IPS-20b (cell line): ENCODE results near the gene ZNF688.
A peak's percentile ranks its signal among the peaks of the same experiment; 100 is the strongest.
"Not testable (repeated sequence)": the region's sequence is repeated elsewhere in the genome, so short reads cannot be mapped to it uniquely, and the experiment has no call there.

Experiments used
- H3K27ac ChIP-seq: one replicate; pipeline ENCODE4 v1.5.1; 2013; ENCODE audit warnings: low read length
- H3K27me3 ChIP-seq: 2 replicates; pipeline ENCODE4 v1.6.1; 2013; ENCODE audit warnings: mild to moderate bottlenecking, low read length, inconsistent platforms; ENCODE audit not compliant: insufficient read depth
- H3K36me3 ChIP-seq: 2 replicates; pipeline ENCODE4 v1.6.1; 2013; ENCODE audit warnings: low read depth, mild to moderate bottlenecking, inconsistent platforms, low read length, moderate library complexity; ENCODE audit not compliant: insufficient read depth
- H3K4me1 ChIP-seq: 2 replicates; pipeline ENCODE4 v1.6.1; 2013; ENCODE audit warnings: mild to moderate bottlenecking, control low read depth, inconsistent platforms, low read length, moderate library complexity; ENCODE audit not compliant: insufficient read depth
- H3K4me3 ChIP-seq: 2 replicates; pipeline ENCODE4 v1.5.1; 2013; ENCODE audit warnings: mild to moderate bottlenecking, low read length, inconsistent platforms
- H3K9ac ChIP-seq: 2 replicates; pipeline ENCODE4 v1.6.1; 2013; ENCODE audit warnings: low read depth, mild to moderate bottlenecking, inconsistent platforms, low read length, moderate library complexity
- H3K9me3 ChIP-seq: 2 replicates; pipeline ENCODE4 v1.6.1; 2013; ENCODE audit warnings: mild to moderate bottlenecking, low read depth, low read length, inconsistent platforms; ENCODE audit not compliant: insufficient read depth

The ZNF688 gene

DNA sequence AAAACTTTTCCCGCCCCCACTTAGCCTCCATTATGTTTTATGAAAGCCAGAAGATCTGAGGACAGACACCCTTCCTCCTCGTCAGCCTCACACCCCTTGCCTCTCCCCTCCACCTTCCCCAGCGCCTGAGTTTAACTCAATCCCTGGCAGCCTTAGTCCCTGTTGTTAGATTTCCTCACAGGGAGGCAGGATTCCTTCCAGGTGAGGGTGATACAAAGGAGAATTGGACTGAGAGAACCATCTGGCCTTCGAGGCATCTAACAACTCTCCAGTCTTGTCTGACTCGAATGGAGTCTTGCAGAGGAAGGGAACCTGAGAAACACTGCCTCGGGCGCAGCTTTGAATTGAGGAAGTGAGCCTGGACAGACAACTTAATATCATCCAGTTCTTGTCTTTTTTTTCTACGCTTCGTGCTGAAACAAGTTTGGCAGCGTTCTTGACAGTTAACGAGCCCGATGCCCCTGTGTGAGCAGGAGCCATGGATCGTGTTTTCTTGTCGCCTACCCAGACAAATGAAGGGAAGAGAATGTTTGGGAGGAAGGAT, 43.8 kb downstream of the ZNF688 start:
- H3K4me3 ChIP-seq: peak overlapping the region; percentile 89
- peaks cover 15% of the 10 kb centered on the region; the same call in 1 of the 2 replicates for H3K36me3 ChIP-seq
- H3K9me3 ChIP-seq: no peaks in the 10 kb centered on the region
- no peaks in the 10 kb centered on the region for H3K27me3 ChIP-seq
- H3K9ac ChIP-seq: peak overlapping the region; percentile 85
- H3K4me1 ChIP-seq: peaks cover 4% of the 10 kb centered on the region; the same call in 1 of the 2 replicates
- H3K27ac ChIP-seq: peak overlapping the region; percentile 86

GRCh38 chr16:30526823-30527634, 44.5 kb downstream of the ZNF688 start:
- H3K9me3 ChIP-seq: no peaks in the 10 kb centered on the region
- no peaks in the 10 kb centered on the region for H3K27me3 ChIP-seq
- H3K36me3 ChIP-seq: peaks cover 15% of the 10 kb centered on the region; the same call in 1 of the 2 replicates
- H3K4me3 ChIP-seq: peak overlapping the region; percentile 89
- H3K9ac ChIP-seq: peak overlapping the region; percentile 93
- H3K27ac ChIP-seq: peak overlapping the region; percentile 96
- H3K4me1 ChIP-seq: peaks cover 4% of the 10 kb centered on the region; the same call in 1 of the 2 replicates

DNA sequence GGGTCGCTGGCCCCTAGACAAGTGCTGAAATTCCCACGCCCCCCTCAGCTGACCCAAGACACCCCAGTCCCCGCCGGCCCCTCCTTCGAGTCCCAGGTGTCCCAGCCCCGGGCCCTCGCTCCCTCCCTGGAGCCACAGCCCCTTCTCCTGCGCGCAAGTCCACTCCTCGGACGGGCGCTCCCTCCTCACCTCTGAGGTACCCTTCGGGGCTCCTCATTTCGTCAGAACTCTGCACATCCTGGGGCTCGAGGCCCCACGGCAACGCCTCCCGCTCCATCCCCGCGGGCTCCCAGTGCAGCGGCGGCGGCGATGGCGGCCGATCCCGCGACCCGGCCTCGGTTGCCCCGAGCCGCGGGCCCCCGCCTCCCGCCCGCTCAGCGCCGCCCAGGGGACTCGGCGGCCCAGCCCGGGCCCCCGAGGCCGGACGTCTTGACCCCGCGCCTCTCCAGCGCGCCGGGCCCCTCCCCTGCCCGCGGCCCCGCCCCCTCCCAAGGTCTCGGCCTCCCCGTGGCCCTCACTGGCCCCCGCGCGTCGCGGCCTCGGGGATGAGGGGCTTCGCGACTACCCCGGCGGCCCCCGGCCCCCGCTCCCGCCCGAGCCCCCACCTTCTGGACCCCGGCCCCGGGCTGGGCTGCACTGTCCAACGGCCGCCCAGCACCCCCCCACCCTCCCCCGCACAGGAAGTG, 45.2 kb downstream of the ZNF688 start, which contains the start of gene ZNF768:
ZNF768 (minus strand) TSS at position 430 of the 686 bp plus-strand sequence; CDS start at position 277, 153 bp downstream.
- Histone ChIP-seq H3K4me3 (peak within 1 kb of the TSS; percentile 89), H3K9me3 (no peaks in the 10 kb centered on the region), H3K9ac (peak within 1 kb of the TSS; percentile 93), H3K27ac (peak within 1 kb of the TSS; percentile 96), H3K4me1 (peaks cover 4% of the 10 kb centered on the region; the same call in 1 of the 2 replicates), H3K36me3 (peaks cover 11% of the 10 kb centered on the region; the same call in 1 of the 2 replicates), H3K27me3 (no peaks in the 10 kb centered on the region)

GRCh38 chr16:30525844-30526136, 45.7 kb downstream of the ZNF688 start:
- peaks cover 4% of the 10 kb centered on the region; the same call in 1 of the 2 replicates for H3K4me1 ChIP-seq
- H3K36me3 ChIP-seq: peaks cover 7% of the 10 kb centered on the region; the same call in 1 of the 2 replicates
- peak overlapping the region; percentile 69; the same call in 1 of the 2 replicates for H3K9ac ChIP-seq
- H3K9me3 ChIP-seq: no peaks in the 10 kb centered on the region
- no peaks in the 10 kb centered on the region for H3K27me3 ChIP-seq
- H3K27ac ChIP-seq: no peak overlapping the region
- peak overlapping the region; percentile 89 for H3K4me3 ChIP-seq

- Histone ChIP-seq H3K4me3 (no peak overlapping the region), H3K9ac (no peak overlapping the region), H3K27me3 (no peaks in the 10 kb centered on the region), H3K4me1 (peaks cover 4% of the 10 kb centered on the region; the same call in 1 of the 2 replicates), H3K27ac (no peak overlapping the region), H3K36me3 (peaks cover 5% of the 10 kb centered on the region; the same call in 1 of the 2 replicates), H3K9me3 (no peaks in the 10 kb centered on the region)
These were observed 46.6 kb downstream of the ZNF688 start for GRCh38 chr16:30524575-30525568.

DNA sequence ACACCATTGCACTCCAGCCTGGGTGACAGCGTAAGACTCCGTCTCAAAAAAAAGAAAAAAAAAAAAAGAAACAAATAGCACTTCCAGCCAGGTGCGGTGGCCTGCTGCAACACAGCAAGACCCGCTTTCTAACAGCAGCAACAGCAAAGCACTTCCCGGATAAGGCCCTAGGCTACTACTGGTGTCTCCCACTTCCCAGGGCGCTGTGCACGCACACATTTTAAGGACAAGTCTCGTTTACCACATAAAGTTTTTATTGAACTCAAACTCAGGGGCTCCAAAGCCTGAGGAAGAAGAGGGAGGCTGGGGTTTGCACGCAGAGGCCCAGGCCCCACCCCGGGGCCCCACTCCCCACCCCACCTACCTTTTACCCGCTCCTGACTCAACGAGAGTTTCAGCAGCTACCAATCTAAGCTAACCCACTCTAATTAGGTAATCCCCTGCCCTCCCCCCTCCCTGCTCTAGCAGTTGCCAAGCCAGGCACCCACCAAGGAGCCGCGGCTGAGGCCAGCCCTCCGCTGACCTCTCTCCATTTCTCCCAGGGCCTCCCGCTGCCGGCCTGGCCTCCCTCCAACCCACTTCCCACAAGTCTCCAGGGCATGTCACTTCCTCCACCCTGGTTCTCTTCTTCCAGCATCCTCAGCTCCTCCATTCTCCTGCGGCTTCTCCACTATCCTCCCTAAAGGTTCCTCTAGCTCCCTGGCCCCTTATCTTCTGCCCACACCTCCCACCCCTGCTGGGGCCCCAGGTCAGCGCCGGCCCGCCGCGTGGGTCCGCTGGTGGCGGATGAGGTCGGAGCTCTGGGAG, 47.5 kb downstream of the ZNF688 start:
- Histone ChIP-seq H3K4me1 (peaks cover 4% of the 10 kb centered on the region; the same call in 1 of the 2 replicates), H3K4me3 (no peak overlapping the region), H3K9me3 (no peaks in the 10 kb centered on the region), H3K9ac (no peak overlapping the region), H3K27ac (no peak overlapping the region), H3K27me3 (no peaks in the 10 kb centered on the region), H3K36me3 (peaks cover 5% of the 10 kb centered on the region; the same call in 1 of the 2 replicates)

- H3K36me3 ChIP-seq, H3K4me3 ChIP-seq, H3K4me1 ChIP-seq, H3K9me3 ChIP-seq, H3K27ac ChIP-seq, H3K9ac ChIP-seq, H3K27me3 ChIP-seq: not testable (repeated sequence)
These were observed 48.6 kb downstream of the ZNF688 start for GRCh38 chr16:30522702-30523463.

- no peaks in the 10 kb centered on the region for H3K4me1 ChIP-seq
- H3K9ac ChIP-seq: no peak overlapping the region
- H3K9me3 ChIP-seq: no peaks in the 10 kb centered on the region
- no peak overlapping the region for H3K4me3 ChIP-seq
- peaks cover 5% of the 10 kb centered on the region; the same call in 1 of the 2 replicates for H3K36me3 ChIP-seq
- H3K27me3 ChIP-seq: no peaks in the 10 kb centered on the region
- H3K27ac ChIP-seq: no peak overlapping the region
These were observed 49.5 kb downstream of the ZNF688 start for GRCh38 chr16:30521873-30522641.

DNA sequence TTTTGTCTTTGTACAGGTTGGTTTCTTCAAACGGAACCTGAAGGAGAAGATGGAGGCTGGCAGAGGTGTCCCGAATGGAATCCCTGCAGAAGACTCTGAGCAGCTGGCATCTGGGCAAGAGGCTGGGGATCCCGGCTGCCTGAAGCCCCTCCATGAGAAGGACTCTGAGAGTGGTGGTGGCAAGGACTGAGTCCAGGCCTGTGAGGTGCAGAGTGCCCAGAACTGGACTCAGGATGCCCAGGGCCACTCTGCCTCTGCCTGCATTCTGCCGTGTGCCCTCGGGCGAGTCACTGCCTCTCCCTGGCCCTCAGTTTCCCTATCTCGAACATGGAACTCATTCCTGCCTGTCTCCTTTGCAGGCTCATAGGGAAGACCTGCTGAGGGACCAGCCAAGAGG, 50.0 kb downstream of the ZNF688 start:
- H3K9me3 ChIP-seq: no peaks in the 10 kb centered on the region
- H3K9ac ChIP-seq: no peak overlapping the region
- no peaks in the 10 kb centered on the region for H3K4me1 ChIP-seq
- no peak overlapping the region for H3K4me3 ChIP-seq
- H3K36me3 ChIP-seq: peaks cover 5% of the 10 kb centered on the region; the same call in 1 of the 2 replicates
- H3K27ac ChIP-seq: no peak overlapping the region
- H3K27me3 ChIP-seq: no peaks in the 10 kb centered on the region
